ENCODE data around the gene TSGA10IP.

TSGA10IP gene

DNA sequence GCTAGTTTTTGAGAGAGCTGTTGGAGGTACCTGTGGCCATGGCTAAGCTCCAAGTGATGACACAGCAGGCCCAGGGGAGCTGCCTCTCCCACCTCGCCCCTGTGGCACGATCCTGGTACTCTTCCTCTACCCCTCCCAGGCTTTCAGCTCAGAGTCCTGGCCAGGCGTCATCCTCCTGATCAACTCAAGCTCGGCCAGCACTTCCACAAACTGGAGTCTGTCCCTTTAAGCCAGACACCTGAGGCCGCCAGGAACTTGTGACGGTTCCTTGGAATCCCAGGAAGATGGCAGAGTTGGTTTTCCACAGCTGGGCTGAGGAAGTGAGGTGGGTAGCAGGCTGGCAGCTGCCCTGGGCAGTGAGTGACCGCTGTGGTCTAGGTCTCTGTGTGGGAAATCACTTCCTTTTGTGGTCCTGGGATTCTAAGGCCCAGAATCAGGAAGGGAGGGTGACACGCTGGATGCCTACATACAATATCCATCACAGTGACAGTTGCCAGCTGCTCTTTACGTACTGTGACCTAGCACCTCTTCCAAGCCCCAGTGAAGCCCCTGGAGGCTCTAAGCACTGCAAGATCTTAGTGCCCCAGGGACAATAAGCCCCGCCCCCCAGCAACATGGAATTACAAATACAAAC, 63.3 kb downstream of the TSGA10IP start:
- DNase-seq = no peak

Measured in NCI-H2029 (cell line).